CD4-positive, alpha-beta memory T cell (primary cell): Measurements from ENCODE around the gene AFF4. TPM values are rescaled to one million over a fixed set of nuclear protein-coding genes. Genes with fewer than 3 reads are reported as not detected.
A peak's percentile ranks its signal among the peaks of the same experiment; 100 is the strongest.
"Not testable (repeated sequence)": the region's sequence is repeated elsewhere in the genome, so short reads cannot be mapped to it uniquely, and the experiment has no call there.

Source experiments
- CTCF ChIA-PET: fragments of 350-600 bp; sonication (Branson Sonifier 250); formaldehyde crosslinking; loops from one replicate; lab custom pipeline; 2021; ENCODE audit warnings: inconsistent platforms; ENCODE audit not compliant: partially characterized antibody; lab: Charles Lee
- POLR2A ChIA-PET: fragments of 350-600 bp; sonication (Branson Sonifier 250); formaldehyde crosslinking; loops from one replicate; lab custom pipeline; 2021; ENCODE audit not compliant: partially characterized antibody; lab: Charles Lee
- DNase-seq, 5 donors: peaks; one replicate each; pipeline versions ENCODE4 v3.0.0 to v3.0.0-alpha.2; 2020 to 2022; ENCODE audit warnings: mixed read lengths in 1 of 5
- H3K27ac ChIP-seq: one replicate; pipeline ENCODE4 v1.7.0; 2013; ENCODE audit warnings: low read depth, low read length
- H3K27me3 ChIP-seq: 2 replicates; pipeline ENCODE4 v1.7.0; 2013; ENCODE audit warnings: mild to moderate bottlenecking, low read length, moderate library complexity; ENCODE audit not compliant: insufficient read depth
- H3K36me3 ChIP-seq: 2 replicates; pipeline ENCODE4 v1.7.0; 2013; ENCODE audit warnings: mild to moderate bottlenecking, low read length, moderate library complexity; ENCODE audit not compliant: insufficient read depth
- H3K4me1 ChIP-seq: 2 replicates; pipeline ENCODE4 v1.7.0; 2013; ENCODE audit warnings: mild to moderate bottlenecking, low read length, moderate library complexity; ENCODE audit not compliant: insufficient read depth
- H3K4me3 ChIP-seq, 2 donors: one replicate each; pipeline ENCODE4 v1.7.0; 2013; ENCODE audit warnings: low read length in 2 of 2, mild to moderate bottlenecking in 1 of 2
- H3K9me3 ChIP-seq, 2 donors: one replicate each; pipeline ENCODE4 v1.7.0; 2013; ENCODE audit warnings: low read length in 2 of 2, control low read depth in 1 of 2; ENCODE audit not compliant: control insufficient read depth in 1 of 2
- H3K27ac Mint-ChIP-seq, 7 donors: one replicate each; pipeline ENCODE4 v1.8.0; 2020 to 2021; ENCODE audit warnings: mixed read lengths in 7 of 7, mild to moderate bottlenecking in 6 of 7, inconsistent platforms in 3 of 7, moderate library complexity in 3 of 7
- H3K27me3 Mint-ChIP-seq, 2 donors: one replicate each; pipeline ENCODE4 v1.8.0; 2020 to 2021; ENCODE audit warnings: mixed read lengths in 2 of 2
- H3K36me3 Mint-ChIP-seq, 2 donors: one replicate each; pipeline ENCODE4 v1.8.0; 2020 to 2021; ENCODE audit warnings: mixed read lengths in 2 of 2, inconsistent platforms in 1 of 2, mild to moderate bottlenecking in 1 of 2
- H3K4me1 Mint-ChIP-seq, 4 donors: one replicate each; pipeline ENCODE4 v1.8.0; 2020 to 2021; ENCODE audit warnings: mixed read lengths in 4 of 4, mild to moderate bottlenecking in 1 of 4
- H3K4me3 Mint-ChIP-seq, 8 donors: one replicate each; pipeline ENCODE4 v1.8.0; 2020 to 2021; ENCODE audit warnings: mixed read lengths in 8 of 8, mild to moderate bottlenecking in 7 of 8, moderate library complexity in 6 of 8, inconsistent platforms in 3 of 8
- H3K9me3 Mint-ChIP-seq, 8 donors: one replicate each; pipeline ENCODE4 v1.8.0; 2020 to 2021; ENCODE audit warnings: mixed read lengths in 8 of 8, mild to moderate bottlenecking in 5 of 8, inconsistent platforms in 3 of 8, moderate library complexity in 1 of 8
- intact Hi-C: fragments of 100-400 bp; cut with micrococcal nuclease; formaldehyde crosslinking; loops from one replicate; pipeline ENCODE4 v1.15.1; 2023
- polyA plus RNA-seq, 2 donors: library from polyadenylated mRNA; unstranded; fragments of 300-500 nt; fragmentation: Illumina TruSeq; gene quantifications; one replicate each; pipeline ENCODE4 v1.2.3, GENCODE V29; 2021
- total RNA-seq, 2 experiments: library from RNA; stranded (reverse); gene quantifications; one replicate each; pipeline ENCODE4 v1.2.3, GENCODE V29; 2021

The AFF4 gene
- total and polyA plus RNA-seq, 4 experiments from 2014 or later: 14.1 to 61.6 (median 42.2) TPM

- ChIA-PET CTCF (interaction anchor here (0.5 to 4.3 kb wide), 4 partner anchors 18 to 340 kb away, joined by 3 to 23 read pairs (median 3); partner anchors contain the start of gene CCNI2), POLR2A (interaction anchor here (0.7 to 2.4 kb wide), 10 partner anchors 11 to 1546 kb away, joined by 3 to 18 read pairs (median 5); partner anchors contain the start of genes AFF4, CDKN2AIPNL, HSPA4 and IRF1)
- Histone ChIP-seq H3K27me3 (no peaks in the 10 kb centered on the region), H3K9me3 (no peaks in the 10 kb centered on the region), H3K4me3 (peak overlapping the region; percentile 79 to 90), H3K27ac (peak overlapping the region; percentile 93), H3K4me1 (peaks cover 21% of the 10 kb centered on the region), H3K36me3 (peaks cover 8% of the 10 kb centered on the region)
- DNase-seq: peak in 1 of 5 donors; percentile 6
- intact Hi-C loops: loop anchor here (1.0 to 5.0 kb wide), 3 partner anchors 97 to 185 kb away; partner anchors contain the start of genes AFF4 and CCNI2
- Mint-ChIP-seq H3K36me3 (peaks cover 12 to 30% of the 10 kb centered on the region in 2 donors), H3K27me3 (no peaks in the 10 kb centered on the region), H3K4me3 (peak overlapping the region; percentile 95 to 100 (median 100)), H3K4me1 (peaks cover 18 to 29% (median 22%) of the 10 kb centered on the region in 4 donors), H3K27ac (peak overlapping the region; percentile 96 to 100 (median 100)), H3K9me3 (no peaks in the 10 kb centered on the region)
Measured at GRCh38 chr5:132865668-132866341, 97.6 kb downstream of the AFF4 start.

- H3K27me3 Mint-ChIP-seq: peaks cover 1 to 4% of the 10 kb centered on the region in 2 donors
- ChIA-PET POLR2A (no interaction called here), CTCF (interaction anchor here (0.6 to 1.4 kb wide), 2 partner anchors 23 to 245 kb away, joined by 3 to 5 read pairs; no protein-coding TSS in a partner anchor)
- H3K27ac Mint-ChIP-seq: no peak overlapping the region
- intact Hi-C loops: no loop called here
- Histone ChIP-seq H3K27ac (no peak overlapping the region), H3K4me3 (no peak overlapping the region), H3K4me1 (peaks cover 5% of the 10 kb centered on the region), H3K27me3 (no peaks in the 10 kb centered on the region), H3K9me3 (no peaks in the 10 kb centered on the region), H3K36me3 (no peaks in the 10 kb centered on the region)
- H3K36me3 Mint-ChIP-seq: no peaks in the 10 kb centered on the region
- no peak overlapping the region for H3K4me3 Mint-ChIP-seq
- no peaks in the 10 kb centered on the region for H3K9me3 Mint-ChIP-seq
- no peak for DNase-seq
- H3K4me1 Mint-ChIP-seq: peaks cover 3 to 7% (median 5%) of the 10 kb centered on the region in 4 donors
Measured at GRCh38 chr5:132860742-132861141, 102.7 kb downstream of the AFF4 start.

GRCh38 chr5:132859889-132860437, 103.5 kb downstream of the AFF4 start:
- POLR2A ChIA-PET: no interaction called here

GRCh38 chr5:132856011-132856410, 107.4 kb downstream of the AFF4 start:
- no peaks in the 10 kb centered on the region for H3K4me1 ChIP-seq
- H3K27ac ChIP-seq: no peak overlapping the region
- Mint-ChIP-seq H3K4me3 (no peak overlapping the region), H3K27me3 (peaks cover 4% of the 10 kb centered on the region in 2 donors), H3K4me1 (no peaks in the 10 kb centered on the region), H3K36me3 (no peaks in the 10 kb centered on the region), H3K27ac (no peak overlapping the region), H3K9me3 (no peaks in the 10 kb centered on the region)
- H3K4me3 ChIP-seq: no peak overlapping the region
- POLR2A ChIA-PET: no interaction called here
- no peaks in the 10 kb centered on the region for H3K27me3 ChIP-seq
- DNase-seq: no peak
- intact Hi-C loops: no loop called here
- no peaks in the 10 kb centered on the region for H3K9me3 ChIP-seq
- H3K36me3 ChIP-seq: no peaks in the 10 kb centered on the region
- CTCF ChIA-PET: interaction anchor here (0.6 kb wide), 1 partner anchor 241 kb away, joined by 3 read pairs; no protein-coding TSS in a partner anchor

More at GRCh38 chr5:132859889-132860437, 103.5 kb downstream of the AFF4 start:
- H3K4me1 ChIP-seq: no peaks in the 10 kb centered on the region
- intact Hi-C loops: no loop called here
- Mint-ChIP-seq H3K36me3 (no peaks in the 10 kb centered on the region), H3K27me3 (peaks cover 4% of the 10 kb centered on the region in 2 donors), H3K27ac (peak overlapping the region in 1 of 7 donors; percentile 15), H3K9me3 (no peaks in the 10 kb centered on the region), H3K4me1 (no peaks in the 10 kb centered on the region), H3K4me3 (no peak overlapping the region)
- H3K9me3 ChIP-seq: no peaks in the 10 kb centered on the region
- no peak for DNase-seq
- no peaks in the 10 kb centered on the region for H3K36me3 ChIP-seq
- no peaks in the 10 kb centered on the region for H3K27me3 ChIP-seq
- H3K27ac ChIP-seq: no peak overlapping the region
- CTCF ChIA-PET: interaction anchor here (1.1 to 1.3 kb wide), 2 partner anchors 30 to 39 kb away, joined by 3 read pairs; no protein-coding TSS in a partner anchor
- H3K4me3 ChIP-seq: no peak overlapping the region

- intact Hi-C loops, H3K36me3 Mint-ChIP-seq, H3K27me3 ChIP-seq, H3K4me3 ChIP-seq, H3K4me3 Mint-ChIP-seq, H3K4me1 ChIP-seq, DNase-seq, H3K36me3 ChIP-seq, H3K27ac ChIP-seq, H3K27me3 Mint-ChIP-seq, H3K9me3 Mint-ChIP-seq, POLR2A ChIA-PET, H3K9me3 ChIP-seq, H3K27ac Mint-ChIP-seq, H3K4me1 Mint-ChIP-seq: not testable (repeated sequence)
- CTCF ChIA-PET: interaction anchor here (1.5 to 1.7 kb wide), 2 partner anchors 9 to 26 kb away, joined by 6 read pairs; no protein-coding TSS in a partner anchor
Measured at GRCh38 chr5:132854992-132855391, 108.4 kb downstream of the AFF4 start.

GRCh38 chr5:132854301-132854700, 109.1 kb downstream of the AFF4 start:
- H3K9me3 ChIP-seq: no peaks in the 10 kb centered on the region
- Mint-ChIP-seq H3K27me3 (peaks cover 4% of the 10 kb centered on the region in 2 donors), H3K4me1 (no peaks in the 10 kb centered on the region), H3K27ac (no peak overlapping the region), H3K4me3 (no peak overlapping the region), H3K36me3 (no peaks in the 10 kb centered on the region), H3K9me3 (no peaks in the 10 kb centered on the region)
- no peaks in the 10 kb centered on the region for H3K4me1 ChIP-seq
- CTCF ChIA-PET: interaction anchor here (1.5 to 1.7 kb wide), 2 partner anchors 10 to 25 kb away, joined by 6 read pairs; no protein-coding TSS in a partner anchor
- no peaks in the 10 kb centered on the region for H3K27me3 ChIP-seq
- intact Hi-C loops: no loop called here
- no peak overlapping the region for H3K27ac ChIP-seq
- no peaks in the 10 kb centered on the region for H3K36me3 ChIP-seq
- POLR2A ChIA-PET: interaction anchor here (1.0 kb wide), 1 partner anchor 107 kb away, joined by 3 read pairs; the partner anchor contains the start of gene CCNI2
- no peak for DNase-seq
- no peak overlapping the region for H3K4me3 ChIP-seq

- H3K4me3 ChIP-seq: no peak overlapping the region
- Mint-ChIP-seq H3K9me3 (no peaks in the 10 kb centered on the region), H3K36me3 (no peaks in the 10 kb centered on the region), H3K27ac (no peak overlapping the region), H3K4me1 (no peaks in the 10 kb centered on the region), H3K4me3 (no peak overlapping the region), H3K27me3 (peaks cover 4% of the 10 kb centered on the region in 2 donors)
- H3K27ac ChIP-seq: no peak overlapping the region
- ChIA-PET POLR2A (interaction anchor here (1.0 kb wide), 1 partner anchor 107 kb away, joined by 3 read pairs; the partner anchor contains the start of gene CCNI2), CTCF (interaction anchor here (1.1 to 1.7 kb wide), 3 partner anchors 10 to 34 kb away, joined by 4 to 6 read pairs (median 6); no protein-coding TSS in a partner anchor)
- no peak for DNase-seq
- intact Hi-C loops: no loop called here
- H3K4me1 ChIP-seq: no peaks in the 10 kb centered on the region
- H3K36me3 ChIP-seq: no peaks in the 10 kb centered on the region
- H3K27me3 ChIP-seq: no peaks in the 10 kb centered on the region
- no peaks in the 10 kb centered on the region for H3K9me3 ChIP-seq
Measured at GRCh38 chr5:132853790-132854189, 109.6 kb downstream of the AFF4 start.
